HG03378 (cell line): Measurements from ENCODE around the gene ZNF341.
A peak's percentile ranks its signal among the peaks of the same experiment; 100 is the strongest.
"Not testable (repeated sequence)": the region's sequence is repeated elsewhere in the genome, so short reads cannot be mapped to it uniquely, and the experiment has no call there.

Source experiments
- ATAC-seq: cut with Tn5 transposase; IDR thresholded peaks from one replicate; pipeline ENCODE4 v1.9.1; 2021; ENCODE audit warnings: mild to moderate bottlenecking, moderate library complexity; ENCODE audit not compliant: unreplicated experiment

The ZNF341 gene

GRCh38 chr20:33791959-33792597 is 60.3 kb downstream of the ZNF341 start:
- ATAC-seq: no peak

GRCh38 chr20:33792598-33792989 is 60.8 kb downstream of the ZNF341 start:
- ATAC-seq: not testable (repeated sequence)

GRCh38 chr20:33793011-33793931 is 61.5 kb downstream of the ZNF341 start:
- ATAC-seq: no peak

GRCh38 chr20:33796263-33796906 is 64.6 kb downstream of the ZNF341 start:
- no peak for ATAC-seq

GRCh38 chr20:33796907-33797544 is 65.2 kb downstream of the ZNF341 start:
- no peak for ATAC-seq

GRCh38 chr20:33798444-33798843 is 66.6 kb downstream of the ZNF341 start:
- no peak for ATAC-seq

- ATAC-seq: no peak
Measured at GRCh38 chr20:33803921-33804337, 72.1 kb downstream of the ZNF341 start.

- ATAC-seq: no peak
Measured at GRCh38 chr20:33808388-33808787, 76.6 kb downstream of the ZNF341 start.

- ATAC-seq: no peak
Measured at GRCh38 chr20:33810259-33810658, 78.5 kb downstream of the ZNF341 start.

GRCh38 chr20:33810885-33811775 is 79.3 kb downstream of the ZNF341 start, which contains the start of gene CHMP4B:
Gene CHMP4B, plus strand, starts transcription at chr20:33811348. Its CDS starts 121 bp downstream, at chr20:33811469.
- peak; percentile 86 for ATAC-seq

- ATAC-seq: no peak
Measured at GRCh38 chr20:33811776-33812151, 80.0 kb downstream of the ZNF341 start.

- ATAC-seq: no peak
Measured at GRCh38 chr20:33812152-33812849, 80.5 kb downstream of the ZNF341 start.

GRCh38 chr20:33812908-33813462 is 81.2 kb downstream of the ZNF341 start:
- ATAC-seq: no peak

GRCh38 chr20:33814238-33814712 is 82.5 kb downstream of the ZNF341 start:
- ATAC-seq: no peak

GRCh38 chr20:33815671-33816070 is 83.9 kb downstream of the ZNF341 start:
- ATAC-seq: no peak

- no peak for ATAC-seq
Measured at GRCh38 chr20:33816191-33816590, 84.4 kb downstream of the ZNF341 start.

GRCh38 chr20:33817411-33817810 is 85.6 kb downstream of the ZNF341 start:
- ATAC-seq: no peak

- no peak for ATAC-seq
Measured at GRCh38 chr20:33819456-33819855, 87.7 kb downstream of the ZNF341 start.

GRCh38 chr20:33820362-33820761 is 88.6 kb downstream of the ZNF341 start:
- ATAC-seq: no peak
